Lower lobe of right lung (tissue), 2 donors: ENCODE results near the gene CBFA2T3. TPM values are rescaled to one million over a fixed set of nuclear protein-coding genes. Genes with fewer than 3 reads are reported as not detected.

ENCODE experiments used
- ATAC-seq, 2 donors: fragments of 200-7000 bp; cut with Tn5 transposase; one replicate each; pipeline ENCODE4 v1.9.1; 2020 to 2022; ENCODE audit warnings: mild to moderate bottlenecking in 2 of 2, moderate library complexity in 2 of 2
- DNase-seq: peaks from one replicate; pipeline ENCODE4 v3.0.0-alpha.2; 2020
- H3K27ac ChIP-seq: fragments of 200-600 bp; one replicate; pipeline ENCODE4 v1.8.0; 2022
- H3K27me3 ChIP-seq: fragments of 200-600 bp; one replicate; pipeline ENCODE4 v1.8.0; 2022; ENCODE audit warnings: low read depth
- H3K36me3 ChIP-seq: fragments of 200-600 bp; one replicate; pipeline ENCODE4 v1.8.0; 2022; ENCODE audit warnings: mild to moderate bottlenecking
- H3K4me1 ChIP-seq: fragments of 200-600 bp; one replicate; pipeline ENCODE4 v1.8.0; 2022
- H3K4me3 ChIP-seq: fragments of 200-600 bp; one replicate; pipeline ENCODE4 v1.8.0; 2022; ENCODE audit warnings: mild to moderate bottlenecking
- H3K9me3 ChIP-seq: fragments of 200-600 bp; one replicate; pipeline ENCODE4 v1.8.0; 2022
- intact Hi-C: fragments of 100-400 bp; cut with DNase I; formaldehyde crosslinking; loops from one replicate; pipeline ENCODE4 v1.11.0; 2022
- total RNA-seq: library from RNA; stranded (reverse); fragmentation: NEBNext Ultra II Directional; extraction: Animal tissue kit (Norgen Biotek cat#: 25700); gene quantifications from one replicate; pipeline ENCODE4 v1.2.1, GENCODE V29; 2021
- TF ChIP-seq, protein P1 (sequence below): fragments of 200-600 bp; IDR thresholded peaks from one replicate; pipeline ENCODE4 v1.8.0; 2022; ENCODE audit warnings: antibody characterized with exemption, mild to moderate bottlenecking
- donor health status: DM: no; HTN: yes; CAD: no; lungs with severe emphysema.

The CBFA2T3 gene
- total RNA-seq, 1 donor from 2014 or later: 14.3 TPM

DNA sequence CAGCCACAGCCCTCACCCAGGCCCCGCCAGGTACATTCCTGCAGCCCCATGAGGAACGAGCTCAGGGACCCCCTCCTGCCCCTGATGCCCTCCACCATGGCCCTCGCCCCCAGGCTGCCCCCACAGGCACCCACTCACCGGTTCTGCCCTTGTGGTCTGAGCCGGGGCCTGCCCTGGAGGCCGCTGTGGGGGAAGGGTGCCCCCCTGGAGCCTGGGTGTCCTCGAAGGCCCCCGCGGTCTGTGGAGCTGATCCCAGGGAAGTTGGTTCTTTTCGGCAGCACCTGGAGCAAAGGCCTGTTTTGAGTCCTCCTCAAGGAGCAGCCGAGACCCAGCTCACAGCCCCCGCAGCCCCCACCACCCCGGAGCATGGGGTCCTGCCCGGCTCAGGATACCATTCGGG, 112.9 kb downstream of the CBFA2T3 start:
- Histone ChIP-seq H3K27me3 (peaks cover 12% of the 10 kb centered on the region), H3K36me3 (peaks cover 38% of the 10 kb centered on the region), H3K4me3 (no peak overlapping the region), H3K4me1 (peaks cover under 1% of the 10 kb centered on the region), H3K9me3 (no peaks in the 10 kb centered on the region), H3K27ac (no peak overlapping the region)
- DNase-seq (no peak), ATAC-seq (no peak)
- TF ChIP-seq, protein P1, sequence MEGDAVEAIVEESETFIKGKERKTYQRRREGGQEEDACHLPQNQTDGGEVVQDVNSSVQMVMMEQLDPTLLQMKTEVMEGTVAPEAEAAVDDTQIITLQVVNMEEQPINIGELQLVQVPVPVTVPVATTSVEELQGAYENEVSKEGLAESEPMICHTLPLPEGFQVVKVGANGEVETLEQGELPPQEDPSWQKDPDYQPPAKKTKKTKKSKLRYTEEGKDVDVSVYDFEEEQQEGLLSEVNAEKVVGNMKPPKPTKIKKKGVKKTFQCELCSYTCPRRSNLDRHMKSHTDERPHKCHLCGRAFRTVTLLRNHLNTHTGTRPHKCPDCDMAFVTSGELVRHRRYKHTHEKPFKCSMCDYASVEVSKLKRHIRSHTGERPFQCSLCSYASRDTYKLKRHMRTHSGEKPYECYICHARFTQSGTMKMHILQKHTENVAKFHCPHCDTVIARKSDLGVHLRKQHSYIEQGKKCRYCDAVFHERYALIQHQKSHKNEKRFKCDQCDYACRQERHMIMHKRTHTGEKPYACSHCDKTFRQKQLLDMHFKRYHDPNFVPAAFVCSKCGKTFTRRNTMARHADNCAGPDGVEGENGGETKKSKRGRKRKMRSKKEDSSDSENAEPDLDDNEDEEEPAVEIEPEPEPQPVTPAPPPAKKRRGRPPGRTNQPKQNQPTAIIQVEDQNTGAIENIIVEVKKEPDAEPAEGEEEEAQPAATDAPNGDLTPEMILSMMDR: no peak
- intact Hi-C loops: no loop called here

DNA sequence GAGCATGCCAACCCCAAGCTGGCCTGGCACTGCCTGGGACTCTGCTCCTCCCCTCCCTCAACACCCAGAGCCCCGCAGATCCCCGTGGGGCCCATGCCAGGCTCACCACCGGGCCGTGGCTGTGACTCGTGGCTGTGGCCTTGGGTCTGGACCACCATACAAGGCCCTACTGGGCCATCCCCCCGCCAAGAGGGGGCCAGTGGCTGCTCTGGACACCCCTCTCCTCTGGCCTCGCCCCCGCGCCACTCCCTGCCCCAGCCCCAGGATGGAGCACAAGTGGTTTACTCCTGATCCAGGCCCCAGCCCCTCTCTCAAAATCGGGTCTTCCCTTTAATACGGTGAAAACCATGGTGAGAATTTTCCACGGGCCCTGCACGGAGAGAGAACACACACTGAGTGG, 113.6 kb downstream of the CBFA2T3 start:
- ATAC-seq (peak in 1 of 2 donors; percentile 3), DNase-seq (no peak)
- TF ChIP-seq, protein P1: no peak
- Histone ChIP-seq H3K4me1 (peaks cover 7% of the 10 kb centered on the region), H3K27me3 (peaks cover 6% of the 10 kb centered on the region), H3K4me3 (no peak overlapping the region), H3K9me3 (no peaks in the 10 kb centered on the region), H3K27ac (no peak overlapping the region), H3K36me3 (peaks cover 44% of the 10 kb centered on the region)
- intact Hi-C loops: no loop called here

DNA sequence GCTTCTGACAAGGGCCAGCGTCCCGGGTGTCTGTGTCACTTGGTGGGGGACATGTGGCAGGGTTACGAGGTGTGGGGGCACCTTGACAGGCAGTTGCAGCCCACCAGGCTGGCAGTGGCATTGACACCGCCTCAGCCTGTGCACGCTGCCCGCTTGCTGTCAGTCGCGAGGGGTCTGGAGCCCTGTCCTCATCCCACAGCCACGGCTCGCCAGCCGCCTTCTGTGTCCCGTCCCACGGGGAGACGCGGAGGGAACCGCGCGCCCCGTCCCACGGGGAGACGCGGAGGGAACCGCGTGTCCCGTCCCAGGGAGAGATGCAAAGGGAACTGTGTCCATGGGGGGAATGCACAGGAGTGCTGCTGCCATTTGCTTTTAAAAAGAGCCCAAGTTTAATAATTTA, 114.0 kb downstream of the CBFA2T3 start:
- peaks cover 6% of the 10 kb centered on the region for H3K27me3 ChIP-seq
- intact Hi-C loops: no loop called here
- DNase-seq (no peak), ATAC-seq (no peak)
- no peak overlapping the region for H3K27ac ChIP-seq
- H3K9me3 ChIP-seq: no peaks in the 10 kb centered on the region
- H3K36me3 ChIP-seq: peaks cover 44% of the 10 kb centered on the region
- H3K4me3 ChIP-seq: no peak overlapping the region
- TF ChIP-seq, protein P1: no peak
- peaks cover 12% of the 10 kb centered on the region for H3K4me1 ChIP-seq

DNA sequence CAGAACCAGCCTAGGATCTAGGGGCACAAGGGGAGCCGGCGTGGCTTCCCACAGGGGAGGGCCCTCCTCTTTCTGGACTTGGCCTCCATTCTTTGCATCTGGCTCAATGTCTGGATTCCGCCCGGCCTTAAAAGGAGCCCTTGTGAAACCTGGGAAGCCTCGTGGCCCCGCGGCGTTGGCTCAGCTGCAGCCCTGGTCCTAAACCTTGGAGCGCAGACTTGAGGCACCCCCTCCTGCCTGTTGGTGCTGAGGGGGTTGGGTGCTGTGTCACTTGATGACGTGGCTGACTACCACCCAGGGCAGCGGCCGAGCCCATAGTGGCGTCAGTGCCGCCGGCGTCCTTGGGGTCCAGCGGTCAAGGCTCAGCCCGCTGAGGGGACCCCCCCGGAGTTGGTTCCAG, 115.6 kb downstream of the CBFA2T3 start:
- Histone ChIP-seq H3K9me3 (no peaks in the 10 kb centered on the region), H3K4me3 (no peak overlapping the region), H3K36me3 (peaks cover 44% of the 10 kb centered on the region), H3K27ac (no peak overlapping the region), H3K27me3 (no peaks in the 10 kb centered on the region), H3K4me1 (peaks cover 20% of the 10 kb centered on the region)
- intact Hi-C loops: no loop called here
- DNase-seq: no peak
- TF ChIP-seq, protein P1: no peak
- no peak for ATAC-seq

DNA sequence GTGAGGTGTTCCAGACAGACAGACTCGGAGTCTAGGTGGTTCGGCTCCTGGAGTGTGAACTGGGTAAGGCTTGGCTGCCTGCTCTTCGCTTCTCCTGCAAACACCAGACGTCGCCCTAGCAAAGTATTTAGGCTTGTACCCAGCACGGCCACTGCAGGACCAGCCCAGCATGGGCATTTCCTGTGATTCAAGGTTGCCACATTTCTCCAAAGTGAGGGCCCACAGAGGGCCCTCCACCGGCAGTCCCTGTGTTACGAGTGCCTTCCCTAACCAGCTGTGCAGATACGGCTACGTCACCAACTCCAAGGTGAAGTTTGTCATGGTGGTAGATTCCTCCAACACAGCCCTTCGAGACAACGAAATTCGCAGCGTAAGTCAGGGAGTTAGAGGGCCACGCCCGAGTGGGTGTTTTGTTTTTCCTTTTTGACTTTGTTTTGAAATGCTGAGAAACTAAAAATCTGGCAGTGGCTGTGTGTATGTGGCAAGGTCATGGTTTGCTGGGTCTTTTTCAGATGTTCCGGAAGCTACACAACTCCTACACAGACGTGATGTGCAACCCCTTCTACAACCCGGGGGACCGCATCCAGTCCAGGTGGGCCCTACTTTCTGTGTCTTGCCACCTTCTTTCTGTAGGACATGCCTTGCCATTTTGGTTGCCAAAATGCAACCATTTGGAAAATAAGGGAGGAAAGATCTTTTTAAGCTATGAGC, 117.5 kb downstream of the CBFA2T3 start:
- peaks cover 37% of the 10 kb centered on the region for H3K4me1 ChIP-seq
- H3K36me3 ChIP-seq: peaks cover 44% of the 10 kb centered on the region
- ATAC-seq: no peak
- H3K27ac ChIP-seq: no peak overlapping the region
- intact Hi-C loops: no loop called here
- DNase-seq: no peak
- TF ChIP-seq, protein P1: no peak
- H3K9me3 ChIP-seq: no peaks in the 10 kb centered on the region
- H3K4me3 ChIP-seq: no peak overlapping the region
- H3K27me3 ChIP-seq: no peaks in the 10 kb centered on the region
